Bronchial epithelial cell (primary cell): ENCODE measurements around the gene FBXO11. TPM values are rescaled to one million over a fixed set of nuclear protein-coding genes. Genes with fewer than 3 reads are reported as not detected.
A peak's percentile ranks its signal among the peaks of the same experiment; 100 is the strongest.

Experiments used
- DNase-seq: peaks from one replicate; pipeline ENCODE4 v3.0.0-alpha.2; 2010; ENCODE audit warnings: low read depth
- FAIRE-seq: peaks from 2 replicates; lab custom pipeline; 2011; peaks lifted over from hg19 to GRCh38; lab: Jason Lieb, UNC
- H3K27me3 ChIP-seq: 2 replicates; pipeline ENCODE4 v1.5.1; 2011; ENCODE audit warnings: low read length; ENCODE audit not compliant: control insufficient read depth, insufficient read depth
- H3K36me3 ChIP-seq: 2 replicates; pipeline ENCODE4 v1.5.1; 2011; ENCODE audit warnings: low read length; ENCODE audit not compliant: control insufficient read depth, insufficient read depth
- H3K4me3 ChIP-seq: 2 replicates; pipeline ENCODE4 v1.5.1; 2011; ENCODE audit warnings: mild to moderate bottlenecking, low read depth, low read length, control low read depth
- total RNA-seq: library from RNA; depleted of rRNA; stranded (reverse); fragments of >200 nt; gene quantifications from 2 replicates; pipeline ENCODE4 v1.2.1, GENCODE V29; 2014
- TF ChIP-seq, protein P1 (sequence below): IDR thresholded peaks from 2 replicates; pipeline ENCODE4 v1.5.1; 2011; ENCODE audit warnings: mild to moderate bottlenecking, moderate library complexity, low read length, control low read depth, inconsistent platforms; ENCODE audit not compliant: insufficient read depth, severe bottlenecking

FBXO11 gene
- total RNA-seq, 1 donor from 2014 or later, result 39.8 TPM

DNA sequence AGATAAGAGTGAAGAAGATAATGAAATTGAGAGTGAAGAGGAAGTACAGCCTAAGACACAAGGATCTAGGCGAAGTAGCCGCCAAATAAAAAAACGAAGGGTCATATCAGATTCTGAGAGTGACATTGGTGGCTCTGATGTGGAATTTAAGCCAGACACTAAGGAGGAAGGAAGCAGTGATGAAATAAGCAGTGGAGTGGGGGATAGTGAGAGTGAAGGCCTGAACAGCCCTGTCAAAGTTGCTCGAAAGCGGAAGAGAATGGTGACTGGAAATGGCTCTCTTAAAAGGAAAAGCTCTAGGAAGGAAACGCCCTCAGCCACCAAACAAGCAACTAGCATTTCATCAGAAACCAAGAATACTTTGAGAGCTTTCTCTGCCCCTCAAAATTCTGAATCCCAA is 107.7 kb downstream of the FBXO11 start:
- TF ChIP-seq, protein P1, sequence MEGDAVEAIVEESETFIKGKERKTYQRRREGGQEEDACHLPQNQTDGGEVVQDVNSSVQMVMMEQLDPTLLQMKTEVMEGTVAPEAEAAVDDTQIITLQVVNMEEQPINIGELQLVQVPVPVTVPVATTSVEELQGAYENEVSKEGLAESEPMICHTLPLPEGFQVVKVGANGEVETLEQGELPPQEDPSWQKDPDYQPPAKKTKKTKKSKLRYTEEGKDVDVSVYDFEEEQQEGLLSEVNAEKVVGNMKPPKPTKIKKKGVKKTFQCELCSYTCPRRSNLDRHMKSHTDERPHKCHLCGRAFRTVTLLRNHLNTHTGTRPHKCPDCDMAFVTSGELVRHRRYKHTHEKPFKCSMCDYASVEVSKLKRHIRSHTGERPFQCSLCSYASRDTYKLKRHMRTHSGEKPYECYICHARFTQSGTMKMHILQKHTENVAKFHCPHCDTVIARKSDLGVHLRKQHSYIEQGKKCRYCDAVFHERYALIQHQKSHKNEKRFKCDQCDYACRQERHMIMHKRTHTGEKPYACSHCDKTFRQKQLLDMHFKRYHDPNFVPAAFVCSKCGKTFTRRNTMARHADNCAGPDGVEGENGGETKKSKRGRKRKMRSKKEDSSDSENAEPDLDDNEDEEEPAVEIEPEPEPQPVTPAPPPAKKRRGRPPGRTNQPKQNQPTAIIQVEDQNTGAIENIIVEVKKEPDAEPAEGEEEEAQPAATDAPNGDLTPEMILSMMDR, result no peak
- DNase-seq, result no peak
- peaks cover 14% of the 10 kb centered on the region for H3K36me3 ChIP-seq
- no peak overlapping the region for H3K4me3 ChIP-seq
- FAIRE-seq, result no peak
- no peaks in the 10 kb centered on the region for H3K27me3 ChIP-seq

DNA sequence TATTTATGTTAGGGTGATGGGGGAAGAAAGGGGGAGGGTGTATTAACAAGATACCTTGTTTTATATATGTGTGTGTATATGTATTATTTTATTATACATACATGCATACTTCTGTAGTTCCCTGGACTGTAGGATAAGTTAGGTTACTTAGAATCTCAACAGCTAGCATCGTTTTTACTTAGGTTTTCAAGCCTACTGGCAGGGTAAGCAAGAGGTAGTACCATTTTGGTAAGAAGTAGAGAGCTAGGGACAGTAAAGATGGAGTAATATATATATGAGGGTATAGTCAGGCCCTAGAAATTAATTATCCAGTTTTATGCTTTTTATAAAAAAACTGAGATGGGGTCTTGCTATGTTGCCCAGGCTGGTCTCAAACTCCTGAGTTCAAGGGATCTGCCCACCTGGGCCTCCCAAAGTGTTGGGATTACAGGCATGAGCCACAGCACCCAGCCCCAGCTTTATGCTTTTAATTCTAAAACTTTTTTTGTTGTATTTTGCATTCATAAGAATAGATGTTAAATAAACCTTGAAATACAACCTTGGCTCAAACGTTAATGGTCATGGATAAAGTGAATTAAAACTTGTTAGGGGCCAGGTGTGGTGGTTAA is 110.1 kb downstream of the FBXO11 start:
- TF ChIP-seq, protein P1, result no peak
- H3K4me3 ChIP-seq, result no peak overlapping the region
- no peak for DNase-seq
- no peaks in the 10 kb centered on the region for H3K27me3 ChIP-seq
- peaks cover 12% of the 10 kb centered on the region for H3K36me3 ChIP-seq
- FAIRE-seq, result no peak

DNA sequence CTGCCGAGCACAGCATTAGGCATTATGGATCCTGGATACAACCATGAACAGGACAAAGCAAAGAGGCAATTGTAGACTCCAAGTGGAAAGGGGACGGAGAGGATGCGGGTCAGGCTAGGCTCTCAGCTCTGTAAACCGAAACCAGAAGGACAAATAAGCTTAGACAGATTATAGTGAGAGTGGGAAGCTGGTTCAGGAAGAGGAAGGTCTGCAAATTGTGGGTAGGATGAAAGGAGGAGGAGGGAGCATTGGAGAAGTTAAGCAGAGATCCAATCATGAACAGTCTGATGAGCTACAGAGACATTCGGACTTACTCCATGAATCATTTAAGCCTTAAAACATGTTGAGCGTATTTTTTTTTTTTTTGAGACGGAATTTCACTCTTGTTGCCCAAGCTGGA is 120.3 kb downstream of the FBXO11 start:
- FAIRE-seq (no peak), DNase-seq (no peak)
- Histone ChIP-seq H3K27me3 (no peaks in the 10 kb centered on the region), H3K4me3 (no peak overlapping the region), H3K36me3 (no peaks in the 10 kb centered on the region)
- TF ChIP-seq, protein P1, result no peak

DNA sequence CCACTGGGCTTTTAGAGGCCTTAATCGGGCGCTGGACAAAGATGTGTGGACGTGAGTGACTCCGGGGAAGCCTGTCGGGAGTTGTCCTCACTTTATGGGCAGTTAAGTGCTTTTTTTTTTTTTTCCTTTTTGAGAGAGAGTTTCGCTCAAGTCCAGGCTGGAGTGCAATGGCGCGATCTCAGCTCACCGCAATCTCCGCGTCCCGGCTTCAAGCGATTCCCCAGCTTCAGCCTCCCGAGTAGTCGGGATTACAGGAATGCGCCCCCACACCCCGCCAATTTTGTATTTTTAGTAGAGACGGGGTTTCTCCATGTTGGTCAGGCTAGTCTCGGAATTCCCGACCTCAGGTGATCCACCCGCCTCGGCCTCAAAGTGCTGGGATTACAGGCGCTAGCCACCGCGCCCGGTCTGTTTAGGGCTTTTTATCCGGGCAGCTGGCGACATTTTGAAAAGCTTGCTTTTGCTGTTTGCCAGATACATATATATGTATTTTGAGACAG is 121.9 kb downstream of the FBXO11 start:
- no peak for FAIRE-seq
- TF ChIP-seq, protein P1, result no peak
- Histone ChIP-seq H3K27me3 (no peaks in the 10 kb centered on the region), H3K4me3 (peak overlapping the region; percentile 86), H3K36me3 (no peaks in the 10 kb centered on the region)
- DNase-seq, result no peak

DNA sequence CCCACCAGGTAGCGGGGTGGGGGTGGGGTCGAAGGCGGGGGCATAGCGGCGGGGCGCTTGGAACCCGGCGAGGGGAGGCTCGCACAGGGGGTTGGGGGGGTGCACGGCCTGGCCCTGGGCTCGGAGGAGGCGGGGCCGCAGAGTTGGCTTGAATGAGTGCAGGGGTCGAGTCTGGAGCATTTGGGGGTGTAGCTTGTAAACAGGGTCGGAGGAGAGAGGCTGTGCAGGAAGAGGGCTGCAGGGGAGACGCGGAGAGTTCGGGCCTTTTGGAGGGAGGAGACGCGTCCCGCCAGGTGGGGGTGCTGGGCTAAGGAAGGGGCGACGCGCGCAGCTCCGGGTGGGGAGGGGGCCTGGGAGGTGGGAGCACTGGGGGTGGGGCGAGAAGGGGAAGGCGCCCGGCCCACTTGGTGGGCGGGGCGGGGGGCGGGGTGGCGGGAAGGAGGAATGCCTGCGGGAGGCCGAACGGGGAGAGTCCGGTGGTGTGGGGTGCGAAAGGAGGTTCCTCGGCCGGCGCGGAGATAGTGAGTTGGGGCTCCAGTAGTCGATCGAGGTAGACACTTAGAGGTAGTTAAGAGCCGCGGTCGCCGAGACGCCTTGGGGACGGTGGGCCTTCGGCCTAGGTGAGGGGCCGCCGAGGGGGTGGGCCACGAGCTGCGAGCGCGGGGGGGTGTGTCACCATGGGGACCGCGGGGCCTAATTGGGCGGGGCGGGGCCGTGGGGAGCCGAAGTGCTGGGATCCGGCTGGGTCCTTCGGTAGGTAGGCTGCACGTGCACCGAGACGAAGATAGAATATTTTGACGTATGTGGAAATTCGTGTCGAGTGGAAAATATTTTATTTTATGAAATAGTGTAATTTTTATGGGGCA is 122.6 kb downstream of the FBXO11 start:
- TF ChIP-seq, protein P1, result peak; percentile 13
- Histone ChIP-seq H3K27me3 (no peaks in the 10 kb centered on the region), H3K4me3 (peak overlapping the region; percentile 86), H3K36me3 (no peaks in the 10 kb centered on the region)
- FAIRE-seq (no peak), DNase-seq (peak; percentile 22)
